Activated CD8-positive, alpha-beta memory T cell treated with anti-CD3 and anti-CD28 coated beads for 24 hours (primary cell): ENCODE data around the gene INS.
"Not testable (repeated sequence)": the region's sequence is repeated elsewhere in the genome, so short reads cannot be mapped to it uniquely, and the experiment has no call there.

Experiments used
- DNase-seq: peaks from one replicate; pipeline ENCODE4 v3.0.0-alpha.2; 2020

The INS gene

DNA sequence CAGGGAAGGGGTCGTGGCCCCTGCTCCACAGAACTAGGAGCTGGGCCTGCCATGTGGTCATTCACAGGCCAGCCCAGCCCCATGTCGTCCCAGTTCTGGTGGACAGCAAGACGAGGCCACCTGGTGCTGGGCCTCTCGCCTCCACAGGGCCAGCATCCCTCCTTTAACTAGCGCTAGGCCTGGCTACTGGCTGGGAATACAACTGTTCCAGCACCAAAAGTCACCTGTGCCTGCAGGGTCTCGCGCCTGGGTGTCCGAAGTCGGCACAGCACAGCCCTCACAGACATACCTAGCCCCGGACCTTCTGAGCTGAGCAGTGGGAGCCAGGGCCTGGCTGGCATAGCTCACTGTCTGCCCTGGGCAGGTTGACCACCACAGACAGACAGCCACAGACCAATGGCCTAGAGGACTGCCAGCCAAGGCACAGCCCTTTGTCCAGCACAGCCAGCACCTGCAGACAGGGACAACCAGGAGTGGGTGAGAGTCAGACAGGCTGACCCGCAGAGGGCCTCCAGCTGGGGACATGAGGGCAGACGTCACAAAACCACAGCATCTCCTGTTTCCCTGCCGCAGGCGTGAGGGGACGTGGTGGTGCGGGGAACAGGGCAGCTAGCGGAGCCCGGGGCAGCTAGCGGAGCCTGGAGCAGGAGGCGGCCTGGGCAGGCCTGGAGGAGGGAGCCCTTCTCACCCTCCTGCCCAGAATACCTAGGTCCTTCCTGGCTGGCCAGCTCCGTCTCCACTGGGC lies 37.8 kb upstream of the INS start:
- DNase-seq, result no peak

DNA sequence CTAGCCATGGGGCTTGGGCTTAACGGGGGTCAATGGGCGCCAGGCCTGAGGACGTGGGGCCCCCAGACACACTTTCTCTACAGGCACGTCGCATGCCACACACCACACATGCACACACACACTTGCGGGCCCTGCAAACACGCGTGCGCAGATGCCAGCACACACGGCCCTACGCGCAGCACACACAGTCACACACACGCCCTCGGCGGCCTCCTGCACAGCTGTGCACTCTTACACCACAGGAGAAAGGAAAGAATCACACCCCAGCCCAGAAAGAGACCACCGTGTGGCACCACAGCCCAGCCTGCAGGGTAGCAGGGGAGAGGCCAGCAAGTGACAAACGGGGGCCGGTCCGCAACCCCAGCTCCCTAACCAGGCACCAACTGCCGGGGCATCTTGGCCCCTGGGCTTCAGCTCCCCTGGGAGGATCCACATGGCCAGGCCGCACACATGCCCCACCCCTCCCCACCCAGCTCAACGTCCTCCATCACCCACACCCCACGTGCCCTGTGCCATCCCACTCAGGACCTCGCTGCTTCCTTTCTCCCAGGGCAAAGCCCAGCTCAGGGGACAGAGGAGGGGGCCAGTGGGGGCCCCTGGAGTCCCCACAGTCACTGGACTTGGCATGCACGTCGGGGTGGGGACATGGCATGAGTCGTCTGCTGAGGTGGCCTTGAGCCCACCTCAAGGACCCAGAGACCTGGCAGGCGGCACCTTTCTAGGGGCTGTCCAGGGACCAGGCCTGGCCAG lies 36.9 kb upstream of the INS start:
- no peak for DNase-seq

DNA sequence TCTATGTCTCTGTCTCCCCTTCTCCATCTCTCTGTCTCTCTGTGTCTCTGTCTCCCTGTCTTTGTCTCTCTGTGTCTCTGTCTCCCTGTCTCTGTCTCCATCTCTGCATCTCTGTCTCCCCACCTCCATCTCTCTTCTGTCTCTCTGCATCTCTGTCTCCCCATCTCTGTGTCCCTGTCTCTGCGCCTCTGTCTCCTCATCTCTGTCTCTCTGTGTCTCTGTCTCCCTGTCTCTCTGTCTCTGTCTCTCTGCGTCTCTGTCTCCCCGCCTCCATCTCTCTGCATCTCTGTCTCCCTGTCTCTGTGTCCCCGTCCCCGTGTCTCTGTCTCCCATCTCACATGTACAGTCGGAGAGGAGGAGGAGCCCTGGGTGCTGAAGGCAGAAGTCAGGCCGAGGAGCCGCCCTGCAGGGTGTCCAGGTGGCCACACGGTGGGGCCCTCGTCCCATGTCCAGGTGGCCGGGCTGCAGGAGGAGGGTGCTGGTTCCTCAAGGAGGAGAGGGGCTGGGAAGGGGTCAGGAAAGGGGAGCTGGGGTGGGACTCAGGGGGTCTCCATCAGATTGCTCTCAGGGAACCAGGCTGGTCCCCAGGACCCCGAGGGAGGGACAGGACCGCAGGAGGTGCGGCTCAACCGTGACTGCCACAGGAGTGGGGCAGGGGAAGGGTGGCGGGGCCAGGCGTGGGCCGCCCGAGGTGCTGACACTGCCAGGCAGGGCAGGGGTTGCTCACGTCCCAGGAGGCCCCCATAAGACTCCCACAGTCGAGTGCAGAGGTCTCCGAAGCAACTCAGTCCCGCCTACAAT lies 36.2 kb upstream of the INS start:
- DNase-seq, result peak; percentile 89

DNA sequence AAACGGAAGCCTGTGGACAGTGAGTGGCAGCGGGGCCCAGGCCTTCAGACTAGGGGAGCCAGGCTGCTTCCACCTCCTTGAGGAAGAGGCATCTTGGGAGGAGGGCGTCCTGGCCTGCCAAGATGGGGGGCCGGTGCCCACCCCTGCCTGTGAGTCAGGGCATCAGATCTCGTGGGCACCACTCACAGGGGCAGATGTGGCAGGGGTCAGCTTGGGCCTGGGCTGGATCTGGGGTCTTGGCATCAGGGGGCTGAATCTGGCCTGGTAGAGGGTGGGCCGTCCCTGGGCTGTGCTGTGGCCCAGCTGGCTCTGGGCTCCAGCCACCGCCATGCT lies 34.7 kb upstream of the INS start:
- DNase-seq, result no peak

DNA sequence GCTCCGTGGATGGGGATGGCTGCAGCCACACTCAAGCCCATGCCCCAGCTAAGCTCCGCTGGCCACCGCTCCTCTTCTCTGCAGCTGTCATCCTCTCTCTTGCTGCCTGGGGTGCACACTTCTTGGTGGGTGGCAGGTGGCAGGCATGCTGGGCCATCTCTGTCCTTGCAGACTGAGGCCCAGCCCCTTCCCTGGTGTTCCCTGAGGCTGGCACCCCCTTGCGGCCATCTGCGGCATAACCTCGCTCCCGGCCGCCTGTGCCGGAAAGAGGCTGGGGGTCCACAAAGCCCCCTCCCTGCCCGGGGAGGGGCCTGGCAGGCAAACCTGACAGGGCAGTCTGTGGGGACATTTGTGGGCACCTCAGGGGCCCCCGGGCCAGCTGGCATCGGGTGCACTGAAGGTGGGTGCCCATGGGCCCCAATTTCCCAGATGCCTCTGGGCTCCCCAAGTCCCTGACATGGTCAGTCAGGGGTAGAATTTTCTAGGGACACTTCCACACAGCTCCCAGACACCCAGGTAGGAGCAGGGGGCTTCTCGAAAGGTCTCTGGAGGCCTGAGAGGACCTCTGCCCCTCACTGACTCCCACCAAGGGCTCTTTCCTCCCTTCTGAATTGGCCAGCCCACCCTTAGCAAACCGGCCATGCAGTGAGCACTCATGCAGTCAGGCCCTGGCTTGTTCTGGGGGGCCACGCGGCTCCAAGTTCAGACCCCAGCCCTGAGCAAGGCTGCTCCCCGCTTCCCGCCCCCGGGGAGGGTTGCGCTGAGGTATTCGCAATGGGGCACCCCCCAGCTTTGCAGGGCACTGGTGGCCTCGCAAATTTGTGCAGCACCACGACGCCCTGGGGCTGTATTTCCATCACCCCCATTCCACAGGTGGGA lies 34.1 kb upstream of the INS start:
- peak; percentile 84 for DNase-seq

DNA sequence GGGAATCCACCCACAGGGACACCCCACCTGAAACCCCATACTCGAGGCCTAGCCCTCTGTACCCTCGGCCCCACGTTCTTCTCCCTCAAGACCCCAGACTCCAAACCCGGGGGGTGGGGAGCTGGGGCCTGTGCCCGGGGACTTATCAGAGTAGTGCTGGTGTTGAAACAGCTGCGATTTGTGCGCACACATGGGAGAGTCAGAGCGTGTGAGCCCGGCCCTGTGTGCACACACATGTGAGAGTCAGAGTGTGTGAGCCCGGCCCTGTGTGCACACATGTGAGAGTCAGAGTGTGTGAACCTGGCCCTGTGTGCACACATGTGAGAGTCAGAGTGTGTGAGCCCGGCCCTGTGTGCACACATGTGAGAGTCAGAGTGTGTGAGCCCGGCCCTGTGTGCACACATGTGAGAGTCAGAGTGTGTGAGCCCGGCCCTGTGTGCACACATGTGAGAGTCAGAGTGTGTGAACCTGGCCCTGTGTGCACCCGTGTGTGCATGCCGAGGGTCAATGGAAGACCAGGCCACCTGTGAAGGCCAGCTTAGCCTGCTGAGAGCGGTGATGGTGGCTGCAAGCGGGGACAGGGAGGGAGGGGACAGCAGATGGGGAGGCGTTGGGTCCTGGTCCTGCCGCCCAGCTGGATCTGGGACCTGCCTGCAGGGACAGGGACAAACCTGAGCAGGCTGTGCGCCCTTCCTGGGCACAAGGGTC lies 33.0 kb upstream of the INS start:
- DNase-seq, result not testable (repeated sequence)

DNA sequence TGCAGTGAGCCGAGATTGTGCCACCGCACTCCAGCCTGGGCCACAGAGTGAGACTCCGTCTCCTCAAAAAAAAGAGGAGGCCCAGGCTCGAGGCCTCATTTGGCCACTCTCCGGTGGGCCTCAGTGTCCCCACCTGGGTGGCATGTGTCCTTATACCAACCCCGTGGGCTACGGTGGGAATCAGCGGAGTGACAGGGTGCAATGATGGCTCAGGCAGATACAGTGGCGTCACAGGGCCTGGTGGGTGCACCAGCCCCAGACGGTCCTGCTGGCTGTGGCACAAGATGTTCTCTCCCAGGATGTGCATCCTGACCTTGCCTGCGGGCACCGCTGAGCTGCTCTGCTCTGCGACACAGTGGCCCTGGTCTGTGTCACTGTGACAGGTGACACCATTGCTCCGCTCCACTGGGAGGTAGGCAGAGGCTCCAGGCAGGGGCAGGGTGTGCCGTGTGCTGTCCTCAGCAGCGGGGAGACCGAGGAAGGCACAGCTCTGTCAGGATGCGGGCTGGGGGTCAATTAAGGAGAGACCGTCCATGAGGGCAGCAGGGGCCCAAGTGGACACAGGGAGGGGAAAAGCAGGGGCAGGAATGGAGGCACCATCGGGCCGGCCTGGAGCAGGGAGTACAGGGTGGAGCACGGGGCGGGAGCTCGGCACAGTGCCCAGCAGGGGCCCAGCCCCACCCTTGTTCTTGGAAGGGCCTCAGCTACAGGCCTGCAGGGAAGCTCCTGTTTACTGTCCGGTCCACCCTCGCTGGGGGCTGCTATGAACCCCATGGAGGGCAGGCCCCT lies 32.3 kb upstream of the INS start:
- no peak for DNase-seq

DNA sequence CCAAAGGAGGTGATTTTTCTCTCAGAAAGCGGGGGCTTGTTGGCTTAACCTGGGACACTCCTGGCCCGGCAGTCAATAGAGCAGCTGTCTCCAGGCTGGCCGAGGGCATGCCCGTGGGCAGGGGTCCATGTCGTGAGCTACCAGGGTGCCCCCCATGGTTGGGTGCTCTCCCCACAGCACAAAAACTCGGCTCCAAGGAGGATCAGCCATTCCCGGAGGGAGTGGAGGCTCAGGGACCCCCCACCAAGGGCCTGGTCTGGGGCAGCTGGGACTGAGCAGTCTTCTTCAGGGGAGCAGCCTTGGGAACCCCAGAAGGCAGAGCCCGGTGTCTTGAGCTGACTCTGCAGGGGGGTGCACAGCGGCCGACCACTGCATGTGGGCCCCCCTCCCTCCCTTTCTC lies 31.4 kb upstream of the INS start:
- no peak for DNase-seq

DNA sequence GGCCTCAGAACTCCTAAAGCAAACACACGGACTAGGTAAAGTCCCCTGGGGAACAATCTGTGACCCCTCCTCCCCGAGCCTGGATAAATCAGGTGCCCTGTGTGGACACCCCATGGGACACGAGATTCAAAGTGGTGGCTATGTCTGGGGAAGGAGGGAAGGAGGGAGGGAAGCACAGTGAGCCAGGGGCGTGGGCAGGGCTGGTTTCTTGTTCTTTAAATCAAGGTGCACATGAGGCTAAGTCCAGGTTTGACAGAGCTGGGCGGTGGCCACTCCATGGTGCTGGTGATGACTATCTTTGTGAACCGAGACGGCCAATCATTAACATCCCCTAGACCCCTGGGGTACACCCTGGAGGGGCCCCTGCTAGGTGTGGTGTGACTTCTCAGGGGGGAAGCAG lies 30.9 kb upstream of the INS start:
- no peak for DNase-seq

DNA sequence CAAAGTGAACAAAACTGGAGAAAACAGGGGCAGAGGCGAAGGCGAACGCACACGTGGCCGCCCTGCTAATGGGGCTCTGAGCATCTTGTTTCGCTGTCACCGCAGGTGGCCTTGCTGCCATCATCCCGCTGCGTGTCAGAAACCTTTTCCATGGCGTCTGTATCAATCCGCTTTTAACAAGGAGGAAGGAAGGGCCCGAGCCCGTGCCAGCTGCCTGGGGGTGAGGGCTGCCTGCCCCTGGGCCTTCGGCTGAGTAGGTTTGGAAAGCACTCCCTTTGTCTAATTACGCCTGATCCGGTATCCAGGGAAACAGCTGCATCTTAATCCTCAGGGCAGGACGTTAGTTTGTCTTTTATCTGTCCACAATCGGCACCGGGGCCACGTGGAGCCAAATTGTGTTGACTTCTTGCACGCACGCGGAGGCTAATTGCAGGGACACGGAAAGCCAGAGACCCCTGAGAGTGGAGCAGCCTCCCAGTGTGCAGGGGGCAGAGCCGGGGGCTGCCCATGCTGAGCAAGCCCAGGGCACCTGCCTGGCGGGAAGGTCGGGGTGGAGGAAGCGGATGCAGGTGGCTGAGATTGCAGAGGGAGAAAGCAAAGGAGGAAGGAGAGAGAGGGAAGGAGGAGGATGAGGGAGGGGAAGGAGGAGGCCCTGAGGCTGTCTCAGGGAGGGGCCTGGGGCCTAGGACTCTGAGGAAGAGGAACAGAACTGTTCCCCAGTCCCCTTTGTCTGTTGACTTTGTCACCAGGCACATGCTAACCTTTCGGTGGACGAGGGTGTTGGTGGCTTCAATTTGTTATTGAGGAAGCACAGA lies 29.9 kb upstream of the INS start:
- no peak for DNase-seq

DNA sequence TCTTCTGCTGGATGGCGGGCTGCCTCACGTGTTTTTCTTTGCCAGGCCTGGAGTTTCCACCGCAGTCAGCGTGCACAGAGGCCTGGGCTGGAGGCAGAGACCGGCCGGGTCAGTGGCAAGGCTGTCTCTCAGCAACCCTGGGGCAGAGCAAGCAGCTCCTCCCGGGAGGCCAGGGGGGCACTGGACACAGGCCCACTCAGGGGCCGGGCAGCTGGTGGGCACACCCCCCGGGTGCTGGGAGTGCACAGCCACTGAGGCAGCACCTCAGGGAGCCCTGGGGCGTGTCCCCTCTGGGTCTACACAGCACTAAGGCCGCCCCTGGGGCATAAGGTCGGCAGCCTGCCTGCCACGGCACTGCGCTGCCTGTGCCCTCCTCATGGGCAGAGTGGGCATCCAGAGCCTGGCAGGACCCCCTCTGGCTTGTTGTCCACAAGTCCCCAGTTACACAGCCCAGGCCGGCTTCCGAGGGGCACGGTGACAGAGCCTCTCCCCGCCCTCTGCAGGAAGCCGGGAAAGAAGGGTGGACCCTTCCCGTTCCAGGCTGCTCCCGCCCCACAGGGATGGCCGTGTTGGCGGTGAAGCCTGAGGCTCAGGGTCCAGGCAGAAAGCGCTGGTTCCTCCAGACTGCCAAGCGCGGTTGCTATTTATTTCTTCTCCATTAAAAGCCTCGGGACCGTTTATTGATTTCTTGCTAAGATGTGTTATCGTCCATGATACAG lies 29.1 kb upstream of the INS start:
- no peak for DNase-seq

DNA sequence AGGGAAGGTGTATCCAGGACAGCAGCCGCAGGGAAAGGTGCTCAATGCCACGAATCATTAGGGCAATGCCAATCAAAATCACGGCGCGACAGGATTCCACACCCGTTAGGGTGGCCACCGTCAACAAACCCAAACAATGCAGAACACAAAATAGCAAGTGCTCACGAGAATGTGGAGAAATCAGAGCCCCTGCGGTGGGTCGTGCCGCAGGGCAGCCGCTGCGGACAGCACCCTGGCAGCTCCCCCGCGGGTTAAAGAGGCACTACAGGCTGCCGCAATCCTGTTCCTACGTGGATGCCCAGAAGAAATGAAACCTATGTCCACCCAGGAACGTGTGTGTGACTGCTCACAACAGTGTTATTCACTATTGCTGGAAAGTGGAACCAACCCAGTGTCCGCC lies 27.7 kb upstream of the INS start:
- DNase-seq, result no peak

DNA sequence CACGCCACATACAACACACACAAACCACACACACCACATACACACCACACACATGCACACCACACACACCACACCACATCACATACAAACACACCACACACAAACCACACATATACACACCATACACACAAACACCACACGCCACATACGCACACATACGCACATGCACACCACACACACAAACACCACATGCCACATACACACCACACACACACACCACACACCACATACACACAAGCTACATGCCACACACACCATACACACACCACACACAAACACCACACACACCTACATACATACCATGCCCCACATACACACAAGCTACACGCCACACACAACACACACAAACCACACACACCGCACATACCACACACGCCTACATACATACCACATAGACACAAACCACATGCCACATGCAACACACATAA lies 26.3 kb upstream of the INS start:
- DNase-seq, result no peak

DNA sequence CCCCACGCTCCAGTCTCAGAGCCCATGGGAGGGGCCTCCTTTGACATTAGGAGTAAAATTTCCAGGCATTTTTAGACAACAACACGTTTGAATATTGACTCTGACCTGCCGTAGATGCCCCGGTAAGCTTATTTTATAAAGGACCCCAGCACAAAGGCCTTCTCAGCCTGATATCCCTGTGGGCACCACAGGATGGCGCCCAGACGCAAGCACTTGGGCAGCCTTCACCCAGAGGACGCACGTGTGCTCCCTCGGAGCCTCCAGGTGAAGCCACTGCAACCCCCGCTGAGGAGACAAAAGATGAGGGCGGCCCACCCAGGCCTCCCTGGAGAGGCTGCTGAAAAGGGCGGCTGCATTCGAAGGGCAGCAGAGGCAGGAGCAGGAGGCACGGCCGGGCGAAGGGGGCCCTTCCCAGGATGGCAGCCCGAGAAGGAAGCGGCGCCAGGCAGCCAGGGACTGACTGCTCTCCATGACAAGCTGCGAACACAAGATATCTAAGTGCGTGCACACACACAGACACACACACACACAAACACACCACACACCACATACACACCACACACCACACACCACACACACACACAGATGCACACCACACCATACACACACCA lies 25.8 kb upstream of the INS start:
- peak; percentile 74 for DNase-seq

DNA sequence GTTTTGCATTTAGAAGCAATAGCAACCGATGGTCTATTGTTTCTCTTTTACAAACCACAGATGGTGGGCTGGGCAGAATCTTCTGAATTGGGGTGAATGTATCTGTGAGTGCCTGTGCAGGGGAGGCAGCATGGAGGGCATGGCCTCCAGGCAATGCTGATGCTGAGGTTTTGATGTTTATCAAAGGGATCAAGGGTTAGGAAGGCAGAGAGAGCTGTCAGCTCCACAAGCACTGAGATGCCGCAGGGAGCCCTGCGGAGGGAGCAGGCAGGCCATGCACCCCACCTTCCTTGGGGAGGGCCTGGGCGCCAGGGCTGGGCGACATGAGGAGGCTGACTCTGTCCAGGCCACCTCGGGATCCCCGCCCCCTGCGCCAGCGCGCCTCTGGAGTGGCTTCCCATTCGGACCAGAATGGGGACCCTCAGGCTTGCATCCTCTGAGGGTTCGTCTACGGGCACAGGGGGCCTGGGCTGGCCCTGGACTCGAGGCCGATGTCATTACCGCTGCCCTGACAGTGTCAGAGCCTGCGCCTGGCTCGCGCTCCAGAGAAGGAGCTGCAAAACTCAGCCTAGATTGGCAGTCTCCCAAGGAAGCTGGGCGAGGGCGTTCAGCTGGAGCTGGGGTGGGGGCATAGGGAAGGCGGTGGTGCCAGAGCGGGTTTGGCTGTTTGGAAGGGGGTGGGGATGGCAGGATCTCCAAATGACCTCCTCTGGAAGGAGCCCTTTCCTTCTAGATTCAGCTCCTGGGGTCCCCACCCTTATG lies 24.5 kb upstream of the INS start:
- DNase-seq, result no peak

DNA sequence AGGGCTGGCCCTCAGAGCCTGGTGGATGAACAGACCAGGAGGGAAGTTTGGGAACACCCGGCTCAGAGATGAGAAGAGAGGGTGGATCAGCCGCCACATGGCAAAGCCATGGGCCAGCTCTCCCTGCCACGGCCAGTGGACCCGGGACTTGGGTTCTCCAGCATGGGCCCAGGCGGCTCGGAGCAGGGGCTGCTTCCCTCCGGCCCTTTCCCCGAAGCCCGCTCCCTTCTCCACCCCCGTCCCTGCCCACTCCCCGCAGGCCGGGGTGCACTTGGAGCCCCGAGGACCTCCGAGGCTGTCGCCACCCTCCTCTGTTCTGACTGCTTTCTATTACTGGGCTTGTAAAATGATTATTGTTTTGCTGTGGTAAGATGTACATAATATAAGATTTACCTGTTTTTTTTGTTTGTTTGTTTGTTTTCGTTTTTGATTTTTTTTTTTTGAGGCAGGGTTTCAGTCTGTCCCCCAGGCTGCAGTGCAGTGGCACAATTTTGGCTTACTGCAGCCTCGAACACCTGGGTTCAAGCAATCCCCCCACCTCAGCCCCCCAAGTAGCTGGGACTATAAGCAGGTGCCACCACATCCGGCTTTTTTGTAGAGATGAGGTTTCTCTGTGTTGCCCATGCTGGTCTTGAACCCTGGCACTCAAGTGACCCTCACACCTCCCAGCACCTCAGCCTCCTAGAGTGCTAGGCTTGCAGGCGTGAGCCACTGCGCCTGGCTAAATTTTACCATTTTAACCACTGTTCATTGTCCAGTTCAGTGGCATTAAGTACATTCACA lies 21.9 kb upstream of the INS start:
- no peak for DNase-seq

DNA sequence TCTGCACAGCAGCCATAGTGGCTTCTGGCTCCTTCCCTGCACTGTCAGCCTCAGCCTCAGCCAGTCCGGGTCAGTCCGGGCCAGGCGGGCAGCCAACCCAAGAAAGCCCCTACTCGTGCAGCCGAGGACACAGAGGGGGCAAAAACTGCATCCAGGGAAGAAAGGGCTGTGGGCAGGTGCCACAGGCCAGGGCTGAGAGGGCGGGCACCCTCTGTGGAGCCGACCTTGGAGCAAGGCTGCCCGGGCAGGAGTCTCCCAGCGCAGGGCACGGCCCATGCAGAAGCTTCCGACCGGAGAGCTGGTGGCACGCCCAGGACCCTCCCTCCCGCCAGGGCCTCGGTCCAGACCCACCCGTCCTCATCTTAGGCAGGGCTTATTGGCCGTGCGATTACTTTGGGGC lies 21.1 kb upstream of the INS start:
- no peak for DNase-seq
